ENCODE results near the gene DLGAP4. TPM values are rescaled to one million over a fixed set of nuclear protein-coding genes. Genes with fewer than 3 reads are reported as not detected.
A peak's percentile ranks its signal among the peaks of the same experiment; 100 is the strongest.

DLGAP4 gene
- 100 to 1,000 TPM; 110 to 150 TPM for total RNA-seq
- polyA plus RNA-seq: 10 to 100 TPM; 33.2 to 85.9 TPM
- long read RNA-seq, donor 1, transcript DLGAP4-202 (7 exons, 2,392 nt): minor isoform, 5 of 100 reads
- long read RNA-seq, donor 1, transcript DLGAP4-206 (7 exons, 3,110 nt): major isoform, 9 of 100 reads
- long read RNA-seq, donor 1, partial matches to known transcripts: 57 of 100 reads
- long read RNA-seq, donor 1, other reads (novel, unspliced or antisense): 29 of 100 reads
- long read RNA-seq, donor 2, partial matches to known transcripts: 12 of 57 reads
- long read RNA-seq, donor 2, other reads (novel, unspliced or antisense): 42 of 57 reads

DNA sequence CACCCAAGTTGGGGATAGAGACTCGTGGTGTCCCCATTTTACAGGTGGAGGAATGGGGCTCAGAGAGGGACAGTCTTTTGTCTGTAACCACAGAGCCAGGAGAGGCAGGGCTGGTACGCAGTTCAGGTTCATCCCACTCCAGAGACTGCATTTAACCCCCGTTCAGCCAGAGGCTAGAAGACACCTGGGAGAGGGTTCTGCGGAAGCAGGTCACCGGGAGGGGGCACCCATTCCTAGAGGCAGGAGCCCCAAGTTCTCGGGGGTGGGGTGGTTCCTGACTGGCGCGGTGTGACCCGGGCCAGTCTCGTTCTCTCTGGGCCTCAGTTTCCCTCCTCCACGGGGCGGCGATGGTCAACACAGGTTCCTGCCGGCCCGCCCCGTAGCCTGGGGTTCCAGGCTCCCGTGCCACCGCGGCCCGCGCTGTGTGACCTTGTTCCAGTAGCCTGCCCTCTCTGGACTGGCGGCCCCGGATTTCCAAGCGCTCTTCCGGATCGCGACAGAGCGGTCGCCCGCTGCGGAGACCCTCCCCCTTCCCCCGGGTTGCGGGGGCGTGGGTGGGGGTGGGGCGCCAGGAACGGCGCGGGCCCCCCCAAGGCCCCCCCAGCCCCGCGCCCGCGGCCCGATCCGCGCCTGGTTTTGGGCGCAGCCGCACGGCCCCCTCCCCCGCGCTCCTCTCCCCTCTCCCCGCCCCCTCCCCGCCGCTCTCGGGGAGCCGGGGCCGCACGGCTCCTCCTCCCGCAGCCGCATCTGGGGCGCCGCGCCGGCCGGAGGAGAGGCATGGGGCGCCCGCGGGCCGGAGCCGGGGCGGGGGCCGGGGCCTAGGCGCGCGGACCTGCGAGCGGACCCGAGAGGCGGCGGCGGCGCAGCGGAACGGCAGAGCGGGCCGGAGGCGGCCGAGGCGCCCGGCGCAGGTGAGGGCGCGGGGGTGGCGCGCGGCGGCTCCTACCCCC, at the start of gene DLGAP4:
Gene DLGAP4 (plus strand): TSS at position 738 of the 950 bp plus-strand sequence. CDS start 125,379 bp downstream, outside the sequence.
- H3K27ac ChIP-seq (ENCODE audit: low read depth in 1 of 2, low read length in 2 of 2): no peak within 1 kb of the TSS
- ATAC-seq (ENCODE audit: low FRiP score) (no peak), DNase-seq (no peak)
- intact Hi-C loops (cut with DNase I): no loop called here
- 2 to 6% methylated on average over 17 to 96 of the region's 96 CpGs for WGBS, 2 donors
- H3K4me1 ChIP-seq (ENCODE audit: control insufficient read depth in 1 of 2, insufficient read depth in 2 of 2, low read length in 2 of 2): no peaks in the 10 kb centered on the region
- no peaks in the 10 kb centered on the region for H3K9me3 ChIP-seq (ENCODE audit: control insufficient read depth, low read length)
- H3K27me3 ChIP-seq (ENCODE audit: control insufficient read depth in 1 of 2, insufficient read depth in 2 of 2, low read length in 1 of 2): no peaks in the 10 kb centered on the region
- peak within 1 kb of the TSS in 1 of 2 donors; percentile 41 for H3K4me3 ChIP-seq (ENCODE audit: low read length in 2 of 2)
- H3K36me3 ChIP-seq (ENCODE audit: control insufficient read depth in 1 of 2, insufficient read depth in 2 of 2, low read length in 1 of 2): no peaks in the 10 kb centered on the region

- H3K4me3 ChIP-seq (ENCODE audit: low read length in 2 of 2): no peak overlapping the region
- intact Hi-C loops (cut with DNase I): no loop called here
- DNase-seq: peak in 1 of 2 donors; percentile 44
- H3K9me3 ChIP-seq (ENCODE audit: control insufficient read depth, low read length): no peaks in the 10 kb centered on the region
- H3K27me3 ChIP-seq (ENCODE audit: control insufficient read depth in 1 of 2, insufficient read depth in 2 of 2, low read length in 1 of 2): no peaks in the 10 kb centered on the region
- H3K36me3 ChIP-seq (ENCODE audit: control insufficient read depth in 1 of 2, insufficient read depth in 2 of 2, low read length in 1 of 2): peaks cover 0 to 1% of the 10 kb centered on the region in 2 donors
- WGBS, 2 donors: 51 to 56% methylated on average over 16 of the region's 16 CpGs
- no peak for ATAC-seq (ENCODE audit: low FRiP score)
- no peaks in the 10 kb centered on the region for H3K4me1 ChIP-seq (ENCODE audit: control insufficient read depth in 1 of 2, insufficient read depth in 2 of 2, low read length in 2 of 2)
- no peak overlapping the region for H3K27ac ChIP-seq (ENCODE audit: low read depth in 1 of 2, low read length in 2 of 2)
Measured at GRCh38 chr20:36259177-36260061, 46.7 kb upstream of the DLGAP4 start.

- DNase-seq (no peak), ATAC-seq (ENCODE audit: low FRiP score) (no peak)
- no peaks in the 10 kb centered on the region for H3K4me1 ChIP-seq (ENCODE audit: control insufficient read depth in 1 of 2, insufficient read depth in 2 of 2, low read length in 2 of 2)
- intact Hi-C loops (cut with DNase I): no loop called here
- H3K27me3 ChIP-seq (ENCODE audit: control insufficient read depth in 1 of 2, insufficient read depth in 2 of 2, low read length in 1 of 2): no peaks in the 10 kb centered on the region
- WGBS, 2 donors: 64% methylated on average over 7 of the region's 7 CpGs
- H3K4me3 ChIP-seq (ENCODE audit: low read length in 2 of 2): no peak overlapping the region
- no peaks in the 10 kb centered on the region for H3K9me3 ChIP-seq (ENCODE audit: control insufficient read depth, low read length)
- H3K27ac ChIP-seq (ENCODE audit: low read depth in 1 of 2, low read length in 2 of 2): no peak overlapping the region
- H3K36me3 ChIP-seq (ENCODE audit: control insufficient read depth in 1 of 2, insufficient read depth in 2 of 2, low read length in 1 of 2): peaks cover 0 to 1% of the 10 kb centered on the region in 2 donors
Measured at GRCh38 chr20:36260316-36260715, 45.8 kb upstream of the DLGAP4 start.

DNA sequence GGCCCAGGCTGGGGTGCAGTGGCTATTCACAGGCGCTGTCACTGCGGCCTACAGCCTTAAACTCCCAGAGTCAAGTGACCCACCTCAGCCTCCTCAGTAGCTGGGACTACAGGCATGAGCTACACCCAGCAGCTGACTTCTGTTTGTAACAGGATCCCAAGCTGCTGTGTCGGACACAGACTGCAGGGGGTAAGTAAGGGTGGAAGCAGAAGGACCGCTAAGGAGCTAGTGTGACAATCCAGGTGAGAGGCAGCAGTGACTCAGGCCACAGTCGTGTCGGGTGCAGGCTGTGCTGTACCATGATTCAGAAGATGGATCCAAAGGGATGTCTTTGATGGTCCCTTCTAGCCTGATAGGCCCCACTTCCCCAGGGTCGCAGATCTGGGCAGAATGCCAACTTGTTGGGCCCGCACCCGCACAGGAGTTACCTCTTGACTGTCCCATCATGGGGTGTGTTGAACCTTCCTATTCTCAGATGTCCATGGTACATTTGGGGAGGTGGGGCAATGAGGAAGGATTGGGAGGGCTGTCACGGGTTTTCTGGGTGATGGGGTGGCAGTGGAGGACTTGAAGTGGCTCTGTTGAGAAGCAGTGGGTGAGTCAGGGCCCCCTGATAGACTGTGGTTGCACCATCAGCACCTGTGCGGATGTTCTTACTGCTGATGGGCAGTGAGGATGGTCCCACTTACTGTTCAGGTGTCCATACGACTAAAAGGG, 44.6 kb upstream of the DLGAP4 start:
- DNase-seq (peak in 1 of 2 donors; percentile 51), ATAC-seq (ENCODE audit: low FRiP score) (no peak)
- 85 to 87% methylated on average over 12 of the region's 12 CpGs for WGBS, 2 donors
- Histone ChIP-seq H3K27me3 (ENCODE audit: control insufficient read depth in 1 of 2, insufficient read depth in 2 of 2, low read length in 1 of 2) (no peaks in the 10 kb centered on the region), H3K36me3 (ENCODE audit: control insufficient read depth in 1 of 2, insufficient read depth in 2 of 2, low read length in 1 of 2) (peaks cover 0 to under 1% of the 10 kb centered on the region in 2 donors), H3K27ac (ENCODE audit: low read depth in 1 of 2, low read length in 2 of 2) (no peak overlapping the region), H3K9me3 (ENCODE audit: control insufficient read depth, low read length) (no peaks in the 10 kb centered on the region), H3K4me1 (ENCODE audit: control insufficient read depth in 1 of 2, insufficient read depth in 2 of 2, low read length in 2 of 2) (no peaks in the 10 kb centered on the region), H3K4me3 (ENCODE audit: low read length in 2 of 2) (no peak overlapping the region)
- intact Hi-C loops (cut with DNase I): no loop called here

- no peaks in the 10 kb centered on the region for H3K27me3 ChIP-seq (ENCODE audit: control insufficient read depth in 1 of 2, insufficient read depth in 2 of 2, low read length in 1 of 2)
- no peak overlapping the region for H3K27ac ChIP-seq (ENCODE audit: low read depth in 1 of 2, low read length in 2 of 2)
- DNase-seq (no peak), ATAC-seq (ENCODE audit: low FRiP score) (no peak)
- no peaks in the 10 kb centered on the region for H3K9me3 ChIP-seq (ENCODE audit: control insufficient read depth, low read length)
- no peaks in the 10 kb centered on the region for H3K4me1 ChIP-seq (ENCODE audit: control insufficient read depth in 1 of 2, insufficient read depth in 2 of 2, low read length in 2 of 2)
- intact Hi-C loops (cut with DNase I): no loop called here
- WGBS, 2 donors: 85 to 91% methylated on average over 12 of the region's 12 CpGs
- no peaks in the 10 kb centered on the region for H3K36me3 ChIP-seq (ENCODE audit: control insufficient read depth in 1 of 2, insufficient read depth in 2 of 2, low read length in 1 of 2)
- H3K4me3 ChIP-seq (ENCODE audit: low read length in 2 of 2): no peak overlapping the region
Measured at GRCh38 chr20:36262440-36262839, 43.7 kb upstream of the DLGAP4 start.

GRCh38 chr20:36264426-36265246, 41.5 kb upstream of the DLGAP4 start:
- no peak for ATAC-seq (ENCODE audit: low FRiP score)
- no peak overlapping the region for H3K4me3 ChIP-seq (ENCODE audit: low read length in 2 of 2)
- no peaks in the 10 kb centered on the region for H3K9me3 ChIP-seq (ENCODE audit: control insufficient read depth, low read length)
- WGBS, 2 donors: 91% methylated on average over 20 of the region's 20 CpGs
- intact Hi-C loops (cut with DNase I): no loop called here
- no peak for DNase-seq
- H3K4me1 ChIP-seq (ENCODE audit: control insufficient read depth in 1 of 2, insufficient read depth in 2 of 2, low read length in 2 of 2): no peaks in the 10 kb centered on the region
- H3K27me3 ChIP-seq (ENCODE audit: control insufficient read depth in 1 of 2, insufficient read depth in 2 of 2, low read length in 1 of 2): no peaks in the 10 kb centered on the region
- no peak overlapping the region for H3K27ac ChIP-seq (ENCODE audit: low read depth in 1 of 2, low read length in 2 of 2)
- H3K36me3 ChIP-seq (ENCODE audit: control insufficient read depth in 1 of 2, insufficient read depth in 2 of 2, low read length in 1 of 2): no peaks in the 10 kb centered on the region

- 88% methylated on average over 6 of the region's 6 CpGs for WGBS, 2 donors
- DNase-seq: peak in 1 of 2 donors; percentile 44
- H3K36me3 ChIP-seq (ENCODE audit: control insufficient read depth in 1 of 2, insufficient read depth in 2 of 2, low read length in 1 of 2): no peaks in the 10 kb centered on the region
Measured at GRCh38 chr20:36266189-36266588, 40.0 kb upstream of the DLGAP4 start.

More at GRCh38 chr20:36266189-36266588, 40.0 kb upstream of the DLGAP4 start:
- no peak overlapping the region for H3K27ac ChIP-seq (ENCODE audit: low read depth in 1 of 2, low read length in 2 of 2)
- peak; percentile 37 for ATAC-seq (ENCODE audit: low FRiP score)
- H3K4me3 ChIP-seq (ENCODE audit: low read length in 2 of 2): no peak overlapping the region
- H3K4me1 ChIP-seq (ENCODE audit: control insufficient read depth in 1 of 2, insufficient read depth in 2 of 2, low read length in 2 of 2): no peaks in the 10 kb centered on the region
- H3K9me3 ChIP-seq (ENCODE audit: control insufficient read depth, low read length): no peaks in the 10 kb centered on the region
- intact Hi-C loops (cut with DNase I): no loop called here
- H3K27me3 ChIP-seq (ENCODE audit: control insufficient read depth in 1 of 2, insufficient read depth in 2 of 2, low read length in 1 of 2): no peaks in the 10 kb centered on the region

Measured in aorta (tissue), 5 donors.